Stimulated activated CD8-positive, alpha-beta memory T cell treated with anti-CD3 and anti-CD28 coated beads, Interleukin-7, amount 100 ng/mL, for 24 hours (primary cell): ENCODE results near the gene SH3PXD2B.

ENCODE experiments used
- DNase-seq: peaks from one replicate; pipeline ENCODE4 v3.0.0-alpha.2; 2020; ENCODE audit warnings: low read depth

Gene SH3PXD2B

DNA sequence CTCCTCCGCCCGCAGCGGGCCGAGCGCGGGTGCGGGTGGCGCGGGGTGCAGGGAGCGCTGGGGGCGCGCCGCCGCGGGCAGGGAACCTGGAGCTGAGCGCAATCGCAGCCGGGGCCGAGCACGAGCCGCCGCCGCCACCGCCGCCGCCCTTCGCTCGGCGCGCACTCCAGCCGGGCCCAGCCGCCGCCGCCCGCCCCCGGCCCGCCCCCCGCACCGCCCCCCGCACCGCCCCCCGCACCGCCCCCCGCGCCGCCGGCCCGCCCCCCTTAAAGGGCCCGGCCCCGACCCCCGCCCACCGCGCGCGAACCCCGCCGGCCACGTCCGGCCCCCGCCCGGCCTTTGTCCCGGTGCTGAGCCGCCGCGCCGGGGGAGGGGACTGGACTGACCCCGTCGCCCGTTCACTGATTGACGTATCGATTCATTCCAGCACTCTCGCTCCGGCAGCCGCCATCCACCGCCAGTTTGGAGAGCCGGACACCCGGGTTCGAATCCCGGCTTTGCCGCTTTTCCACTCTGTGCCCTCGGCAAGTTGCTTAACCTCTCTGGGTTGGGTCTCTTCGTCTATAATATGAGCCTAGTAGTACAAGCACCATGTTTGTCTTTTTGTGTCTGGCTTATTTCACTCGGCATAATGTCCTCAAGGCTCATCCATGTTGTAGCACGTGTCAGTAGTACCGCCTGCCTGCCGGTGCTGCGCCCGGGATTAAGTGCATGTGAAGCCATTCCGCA lies at the start of gene SH3PXD2B:
Gene SH3PXD2B, minus strand, starts transcription at position 168 of the 729 bp plus-strand sequence. CDS start 173 bp downstream, outside the sequence.
- DNase-seq: no peak

DNA sequence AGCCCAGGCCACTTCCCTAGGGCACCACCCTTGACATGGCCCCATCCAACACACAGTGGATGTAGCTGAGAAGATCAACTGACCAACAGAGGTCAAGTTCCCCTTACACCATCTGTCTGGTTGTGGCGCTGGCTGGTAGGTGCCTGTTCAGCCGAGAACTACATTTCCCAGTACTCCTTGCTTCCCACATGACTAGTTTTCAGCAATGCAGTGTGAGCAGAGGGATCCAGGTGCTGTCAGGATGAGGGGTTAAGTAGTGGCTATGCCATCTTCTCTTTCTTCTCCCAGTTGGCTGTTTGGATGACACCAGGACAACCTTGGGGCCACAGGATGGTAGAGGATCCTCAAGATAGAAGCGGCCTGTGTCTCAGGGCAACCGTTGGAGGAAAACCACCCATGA lies 48.6 kb upstream of the SH3PXD2B start:
- no peak for DNase-seq

DNA sequence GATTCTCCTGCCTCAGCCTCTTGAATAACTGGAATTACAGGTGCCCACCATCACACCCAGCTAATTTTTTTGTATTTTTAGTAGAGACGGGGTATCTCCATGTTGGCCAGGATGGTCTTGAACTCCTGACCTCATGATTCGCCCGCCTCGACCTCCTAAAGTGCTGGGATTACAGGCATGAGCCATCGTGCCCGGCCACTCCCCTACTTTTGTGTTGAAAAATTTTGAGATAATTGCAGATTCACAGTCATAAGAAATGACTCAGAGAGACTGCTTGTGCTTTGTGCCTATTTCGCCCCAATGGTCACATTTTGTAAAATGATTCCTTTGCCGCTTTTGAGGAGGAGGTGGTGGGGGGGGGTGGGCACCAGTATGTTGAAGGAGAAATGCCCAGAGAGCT lies 48.1 kb upstream of the SH3PXD2B start:
- DNase-seq: no peak

DNA sequence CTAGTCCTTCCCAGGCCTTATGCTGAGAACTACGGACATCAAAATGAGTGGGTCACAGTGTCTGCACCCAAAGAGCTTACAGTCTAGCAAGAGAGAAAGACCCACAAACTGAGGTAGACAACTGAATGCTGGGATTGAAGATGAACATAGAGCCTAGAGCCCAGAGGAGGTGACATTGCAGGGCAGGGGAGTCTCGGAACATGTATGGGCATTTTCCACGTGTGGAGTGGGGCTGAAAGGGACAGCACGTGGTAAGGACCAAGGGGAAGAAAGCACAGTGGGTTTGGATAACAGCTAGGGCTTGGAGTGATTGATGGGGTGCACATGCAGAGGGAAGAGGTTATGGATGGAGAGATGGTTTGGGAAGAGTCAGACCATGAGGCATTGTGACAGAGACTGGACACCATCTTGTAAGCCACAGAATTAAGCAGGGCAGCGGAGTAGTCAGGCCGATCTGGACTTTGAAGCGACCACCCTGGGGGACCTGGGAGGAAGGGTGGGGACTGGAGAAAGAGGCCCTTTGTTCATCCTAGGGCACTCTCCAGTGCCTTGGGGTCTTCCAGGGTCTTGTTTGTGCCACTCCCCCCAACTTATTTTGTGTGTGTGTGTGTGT lies 47.5 kb upstream of the SH3PXD2B start:
- DNase-seq: no peak

DNA sequence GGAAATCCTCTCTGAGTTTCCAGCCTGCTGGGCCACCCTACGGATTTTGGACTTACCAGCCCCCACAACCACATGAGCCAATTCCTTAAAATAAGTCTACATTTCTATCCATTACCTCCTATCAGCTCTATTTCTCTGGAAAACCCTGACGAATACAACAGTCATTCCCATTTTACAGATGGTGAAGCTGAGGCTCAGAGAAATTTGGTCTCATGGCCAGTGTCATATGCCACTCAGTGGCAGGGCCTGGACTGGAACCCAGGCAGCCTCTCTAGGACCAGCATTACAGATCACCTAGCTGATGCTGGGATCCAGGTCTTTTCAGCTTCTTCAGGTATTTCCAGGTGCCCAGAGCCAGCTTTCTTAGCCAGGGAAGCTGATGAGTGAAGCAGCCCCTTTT lies 45.0 kb upstream of the SH3PXD2B start:
- DNase-seq: no peak

DNA sequence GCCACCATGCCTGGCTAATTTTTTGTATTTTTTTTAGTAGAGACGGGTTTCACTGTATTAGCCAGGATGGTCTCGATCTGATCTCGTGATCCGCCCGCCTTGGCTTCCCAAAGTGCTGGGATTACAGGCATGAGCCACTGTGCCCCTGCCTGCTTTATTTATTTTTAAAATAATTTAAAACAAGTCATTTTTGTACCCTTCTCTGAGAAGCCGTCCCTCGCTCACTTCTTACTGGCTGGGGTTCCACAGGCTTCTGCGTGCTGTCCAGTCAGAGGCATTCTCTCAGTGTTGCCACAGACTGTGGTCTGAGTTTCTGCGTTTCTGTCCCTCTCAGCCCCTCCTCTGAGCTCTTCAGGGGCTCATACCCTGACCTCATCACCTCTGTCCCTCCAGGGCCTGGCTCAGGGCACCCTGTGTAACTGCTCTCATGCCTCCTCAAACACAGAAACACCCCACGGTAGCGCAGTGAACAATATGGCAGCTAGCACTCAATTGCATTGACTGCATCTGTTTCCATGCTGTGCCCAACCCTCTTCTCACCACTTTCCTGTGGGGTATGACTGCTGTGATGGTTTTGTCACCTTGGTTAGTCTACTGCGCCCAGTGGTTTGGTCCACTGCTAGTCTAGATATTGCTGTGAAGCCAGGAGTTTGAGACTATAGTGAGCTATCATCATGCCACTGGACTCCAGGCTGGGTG lies 44.3 kb upstream of the SH3PXD2B start:
- no peak for DNase-seq

DNA sequence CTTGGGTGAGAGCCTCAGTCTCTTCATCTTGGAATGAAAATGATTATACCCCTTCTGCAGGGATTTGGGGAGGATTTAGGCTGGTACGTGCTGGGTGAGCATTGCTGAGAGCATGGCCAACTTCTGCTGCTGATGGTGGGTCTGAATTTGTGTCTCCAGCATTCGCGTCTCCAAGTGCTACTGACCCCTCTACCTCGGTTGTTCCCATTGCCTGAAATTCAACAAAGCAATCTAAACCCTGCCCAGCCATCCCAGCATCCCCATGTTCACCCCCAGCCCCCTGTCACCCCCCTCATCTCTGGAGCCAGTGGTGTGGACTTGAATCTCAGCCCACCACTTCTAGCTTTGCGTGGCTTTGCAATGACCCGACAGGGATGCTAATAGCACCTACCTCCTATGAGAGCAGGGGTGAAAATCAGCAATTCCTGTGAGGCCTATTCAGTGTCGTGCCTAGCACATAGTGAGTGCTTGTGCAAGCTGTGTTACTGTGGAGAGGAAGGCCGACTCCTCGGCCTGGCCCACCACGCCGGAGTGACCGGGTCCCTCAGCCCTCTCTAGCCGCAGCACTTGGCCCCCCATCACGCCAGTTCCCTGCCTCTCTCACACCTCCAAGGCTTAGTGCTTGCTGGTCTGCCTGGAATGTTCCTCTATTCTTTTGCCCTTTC lies 43.4 kb upstream of the SH3PXD2B start:
- DNase-seq: no peak

DNA sequence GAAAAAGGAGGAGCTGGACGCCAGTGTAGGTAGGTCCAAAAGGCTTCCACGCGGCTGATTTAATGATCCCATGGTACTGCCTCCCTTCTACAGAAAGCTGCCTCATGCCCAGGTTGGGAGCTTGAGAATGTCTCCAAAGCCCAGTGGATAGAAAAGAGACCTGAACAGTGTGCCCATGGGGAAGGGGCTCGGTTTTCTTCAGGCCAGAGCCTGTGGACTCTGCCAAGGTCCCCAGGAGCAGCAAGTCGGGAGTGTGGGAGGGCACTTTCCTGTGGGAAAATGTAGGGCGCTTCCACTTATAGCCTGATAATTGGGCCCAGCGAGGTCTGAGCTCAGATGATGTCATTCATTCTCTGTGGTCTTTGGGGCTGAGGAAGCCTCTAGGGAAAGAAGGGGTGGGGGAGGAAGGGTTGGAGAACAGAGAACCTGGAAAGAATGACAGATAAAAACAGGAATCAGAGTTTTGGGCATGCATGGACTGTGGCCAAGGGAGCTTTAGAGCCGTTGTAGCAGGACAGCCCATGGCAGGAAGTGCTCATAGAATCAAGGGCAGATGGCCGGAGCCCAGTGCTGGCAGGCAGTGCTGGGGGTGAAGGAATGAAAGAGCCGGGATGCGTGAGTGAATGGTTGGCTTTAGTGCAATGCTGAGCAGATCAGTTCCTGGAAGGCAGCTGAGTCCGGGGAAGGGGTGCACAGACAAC lies 42.5 kb upstream of the SH3PXD2B start:
- no peak for DNase-seq

DNA sequence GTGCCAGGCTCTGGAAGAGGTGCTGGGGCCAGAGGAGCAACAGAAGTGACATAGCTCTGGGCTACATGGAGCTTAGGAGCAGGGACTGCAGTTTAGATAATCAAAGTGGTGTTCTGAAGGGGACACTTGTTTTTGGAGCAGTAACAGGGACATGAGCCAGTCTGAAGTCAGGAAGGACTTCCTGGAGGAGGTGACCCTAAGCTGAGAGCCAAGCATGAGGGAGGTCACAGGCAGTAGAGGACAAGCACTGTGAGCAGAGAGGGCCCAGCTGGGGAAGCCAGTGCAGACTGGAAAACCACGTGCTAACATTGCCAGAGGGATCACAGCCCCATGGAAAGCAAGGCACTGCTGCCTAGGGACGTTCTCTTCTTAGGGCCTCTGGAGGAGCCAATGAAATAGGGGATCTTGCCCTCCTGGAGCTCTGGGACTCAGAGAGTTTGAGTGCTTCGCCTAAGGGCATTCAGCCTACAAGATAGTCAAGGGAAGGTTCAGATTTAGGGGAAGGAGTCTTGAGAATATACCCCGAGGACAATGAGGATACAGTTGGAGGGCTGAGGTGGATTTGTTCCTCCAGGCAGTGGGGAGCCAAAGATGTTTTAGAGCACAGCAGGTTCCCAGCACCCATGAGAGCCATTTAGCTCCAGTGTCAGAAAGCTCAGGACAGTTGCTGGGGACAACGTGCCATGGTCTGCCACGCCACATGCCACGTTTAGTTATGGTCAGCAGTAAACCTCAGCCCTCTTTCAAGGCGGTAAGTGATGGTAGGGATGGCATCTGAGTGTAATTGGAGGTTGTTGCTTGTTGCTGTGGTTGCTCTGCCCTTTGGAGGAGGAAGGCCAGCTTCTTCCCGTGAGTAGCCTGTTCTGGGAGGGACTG lies 40.5 kb upstream of the SH3PXD2B start:
- no peak for DNase-seq

DNA sequence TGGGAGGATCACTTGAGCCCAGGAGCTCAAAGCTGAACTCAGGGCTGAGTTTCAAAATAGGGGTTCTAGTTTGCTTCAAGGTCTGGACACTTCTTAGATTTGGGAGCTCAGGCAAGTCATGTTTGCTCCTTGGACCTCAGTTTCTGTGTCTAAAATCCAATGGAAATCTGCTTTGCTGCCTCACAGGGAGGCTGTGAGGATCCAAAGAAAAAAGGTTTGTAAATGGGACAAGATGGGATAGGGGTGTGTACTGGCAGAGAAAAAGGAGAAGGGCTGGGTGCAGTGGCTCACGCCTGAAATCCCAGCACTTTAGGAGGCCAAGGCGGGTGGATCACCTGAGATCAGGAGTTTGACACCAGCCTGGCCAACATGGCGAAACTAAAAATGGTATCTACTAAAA lies 39.6 kb upstream of the SH3PXD2B start:
- DNase-seq: no peak

DNA sequence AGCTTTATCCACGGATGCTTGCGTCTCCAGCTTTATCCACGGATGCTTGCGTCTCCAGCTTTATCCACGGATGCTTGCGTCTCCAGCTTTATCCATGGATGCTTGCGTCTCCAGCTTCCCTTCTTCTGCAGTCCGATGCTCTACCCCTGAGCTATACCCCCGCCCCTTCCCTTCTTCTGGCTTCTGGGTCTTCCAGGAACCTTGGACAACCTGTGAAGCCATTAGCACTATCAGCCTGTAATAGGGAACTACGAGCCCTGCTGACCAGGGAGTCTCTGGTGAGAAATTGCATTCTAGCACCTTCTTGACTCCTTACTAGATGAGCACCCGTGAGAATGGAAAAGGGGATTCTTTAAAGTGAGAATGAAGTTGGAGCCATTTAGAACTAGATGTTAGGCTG lies 39.1 kb upstream of the SH3PXD2B start:
- no peak for DNase-seq

DNA sequence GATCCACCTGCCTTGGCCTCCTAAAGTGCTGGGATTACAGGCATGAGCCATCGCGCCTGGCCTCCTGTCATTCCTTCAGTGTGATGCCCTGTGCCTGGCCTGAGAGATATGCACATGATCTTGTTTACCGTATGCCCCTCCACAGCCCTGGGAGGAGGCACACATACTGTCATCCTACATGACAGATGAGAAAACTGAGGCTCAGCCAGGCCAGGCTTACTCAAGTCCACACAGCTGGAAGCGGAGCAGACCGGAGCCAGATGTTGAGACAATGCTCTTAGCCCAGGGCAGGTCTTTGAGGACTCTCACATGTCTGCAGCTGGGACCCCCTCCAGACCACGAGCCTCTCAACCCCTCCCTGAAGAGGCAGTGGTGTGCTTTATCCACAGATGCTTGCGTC lies 38.7 kb upstream of the SH3PXD2B start:
- no peak for DNase-seq

DNA sequence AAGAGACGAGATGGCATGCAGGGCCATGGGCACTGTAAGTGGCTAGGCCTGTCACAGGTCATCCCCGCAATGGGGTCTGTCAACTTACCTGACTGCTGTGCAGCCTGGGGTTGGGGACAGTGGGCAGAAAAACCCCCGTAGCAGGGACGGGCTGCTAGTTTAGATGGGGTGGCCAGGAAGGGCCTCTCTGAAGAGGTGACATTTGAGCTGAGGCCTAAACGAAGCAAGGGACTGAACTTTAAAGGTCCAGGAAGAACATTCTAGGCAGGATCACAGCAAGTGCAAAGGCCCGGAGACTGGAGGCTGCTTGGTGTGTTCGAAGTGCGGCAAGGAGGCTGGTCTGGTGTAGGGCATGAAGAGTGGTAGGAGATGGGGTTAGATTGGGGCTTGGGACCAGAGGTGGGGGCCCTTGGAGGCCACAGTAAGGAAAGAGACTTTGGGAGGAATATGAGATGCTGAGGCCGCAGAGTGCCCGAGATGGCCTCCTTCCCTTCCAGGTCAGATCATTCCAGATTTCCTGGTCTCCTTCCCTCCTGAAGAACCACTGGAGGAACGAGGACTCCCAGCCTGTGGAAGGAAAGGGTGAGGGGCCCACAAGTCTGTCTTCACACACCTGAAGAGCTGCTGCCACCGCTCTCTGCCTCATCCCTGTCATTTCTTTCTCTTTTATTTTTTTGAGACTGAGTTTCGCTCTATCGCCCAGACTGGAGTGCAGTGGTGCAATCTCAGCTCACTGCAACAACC lies 37.9 kb upstream of the SH3PXD2B start:
- DNase-seq: no peak

DNA sequence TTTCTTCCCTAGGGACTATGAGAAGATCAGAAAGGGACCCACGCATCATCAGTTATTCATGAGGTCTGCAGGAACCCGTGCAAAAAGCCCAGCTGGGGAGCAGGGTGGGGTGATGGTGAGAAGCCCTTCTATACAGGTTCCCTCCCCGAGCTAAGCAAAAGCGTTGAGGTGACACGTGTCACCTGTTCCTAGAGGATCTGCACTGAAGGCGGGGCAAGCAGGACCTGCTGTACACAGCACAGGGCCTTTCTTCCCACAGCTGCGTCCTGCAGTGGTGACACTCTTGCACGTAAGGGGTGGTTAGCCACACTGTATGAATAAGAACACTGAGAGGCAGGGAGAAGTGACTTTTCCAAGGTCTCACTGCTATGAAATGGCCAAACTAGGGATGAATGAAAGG lies 37.2 kb upstream of the SH3PXD2B start:
- DNase-seq: no peak

DNA sequence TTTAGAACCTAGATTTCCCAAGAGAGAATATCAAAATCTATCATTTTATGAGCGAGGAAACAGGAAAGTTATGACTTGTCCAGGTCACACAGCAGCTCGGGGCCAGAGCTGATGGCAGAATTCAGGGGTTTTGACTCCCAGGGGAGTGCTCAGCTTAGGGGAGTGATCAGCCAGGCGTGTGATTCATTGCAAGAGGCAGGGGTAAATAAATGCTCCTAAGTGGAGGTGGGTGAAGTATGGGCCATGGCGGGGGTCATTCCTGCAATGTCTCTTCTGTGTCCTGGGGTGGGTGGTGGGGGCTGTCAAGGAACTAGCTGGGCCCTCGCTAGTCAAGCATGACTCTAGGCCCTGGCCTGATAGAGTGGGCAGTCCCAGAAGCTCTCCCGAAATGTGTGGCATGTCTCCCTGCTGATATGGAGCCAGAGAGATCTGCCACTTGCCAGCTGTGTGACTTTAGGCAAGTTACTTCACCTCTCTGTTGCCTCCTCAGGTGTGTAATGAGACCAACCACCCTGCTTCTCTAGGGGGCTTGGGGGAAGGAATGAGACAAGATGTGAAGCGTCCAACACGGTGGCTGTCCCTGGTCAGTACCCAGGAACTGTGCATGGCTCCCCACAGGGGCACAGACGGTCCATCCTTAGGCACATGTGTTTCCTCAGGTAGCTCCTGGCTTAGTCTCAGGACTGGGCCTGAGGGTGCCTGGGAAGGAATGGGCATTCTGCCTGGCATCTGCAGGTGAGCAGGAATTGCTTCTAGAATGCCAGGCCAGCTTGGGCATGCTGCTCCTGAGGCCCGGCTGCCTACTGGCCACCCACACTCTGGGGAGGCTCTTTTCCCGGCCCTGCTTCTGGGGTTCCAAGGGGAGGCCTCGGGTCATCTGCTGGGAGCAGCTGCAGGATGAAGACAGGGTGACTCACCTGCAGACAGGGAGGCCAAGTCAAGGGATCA lies 36.5 kb upstream of the SH3PXD2B start:
- no peak for DNase-seq

DNA sequence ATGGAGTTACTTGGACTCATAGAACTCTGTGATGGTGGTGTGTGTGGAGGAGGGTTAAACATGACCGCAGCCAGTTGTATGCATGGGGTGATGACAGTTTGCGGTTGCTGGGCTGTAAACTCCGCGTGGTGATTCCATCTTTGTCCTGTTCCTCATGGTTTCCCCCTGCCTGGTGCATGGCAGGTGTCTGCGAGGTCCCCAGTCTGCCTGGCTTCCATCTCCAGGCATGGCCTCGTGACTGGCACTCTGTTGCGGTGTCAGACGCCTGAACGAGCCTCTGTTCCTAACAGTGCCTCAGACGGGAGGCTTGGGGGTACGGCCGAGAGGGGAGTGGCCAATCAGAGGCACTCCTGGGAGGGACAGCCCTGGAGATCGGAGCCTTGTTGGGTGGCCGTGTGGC lies 33.9 kb upstream of the SH3PXD2B start:
- DNase-seq: no peak

DNA sequence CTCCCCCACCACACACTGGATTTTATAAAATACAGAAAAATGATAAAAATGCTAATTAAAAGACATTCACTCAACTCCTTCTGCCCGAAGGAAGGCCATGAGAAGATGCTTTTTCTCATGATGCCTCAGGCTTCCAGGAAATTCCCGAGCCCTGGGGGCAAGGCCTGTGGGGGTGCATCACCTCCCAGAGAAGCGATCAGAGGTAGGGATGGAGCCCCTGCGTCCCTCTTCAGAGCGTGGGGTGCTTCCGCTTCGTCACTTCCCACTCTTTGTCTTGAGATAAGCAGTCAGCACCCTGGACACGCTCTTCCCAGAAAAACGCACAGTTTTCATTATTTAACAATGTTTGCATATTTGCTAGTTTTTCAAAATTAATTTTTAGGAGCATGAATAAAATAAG lies 33.3 kb upstream of the SH3PXD2B start:
- no peak for DNase-seq

DNA sequence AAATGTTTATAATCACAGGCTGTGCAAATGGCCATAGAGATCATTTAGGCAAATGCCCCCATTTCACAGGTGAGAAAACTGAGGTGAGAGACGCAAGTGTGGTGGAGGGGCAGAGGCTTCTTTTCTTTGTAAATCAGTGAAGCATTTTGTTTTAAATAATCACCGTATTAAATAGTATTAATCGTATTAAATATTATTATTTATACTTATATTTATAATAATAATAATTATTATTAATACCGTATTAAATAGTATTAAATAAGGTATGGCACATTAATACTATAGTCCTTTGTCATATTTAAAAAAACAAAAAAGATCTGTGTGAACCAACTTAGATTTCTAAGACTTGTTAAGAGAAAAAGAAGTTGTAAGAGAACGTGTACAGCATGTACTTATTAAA lies 32.6 kb upstream of the SH3PXD2B start:
- no peak for DNase-seq

DNA sequence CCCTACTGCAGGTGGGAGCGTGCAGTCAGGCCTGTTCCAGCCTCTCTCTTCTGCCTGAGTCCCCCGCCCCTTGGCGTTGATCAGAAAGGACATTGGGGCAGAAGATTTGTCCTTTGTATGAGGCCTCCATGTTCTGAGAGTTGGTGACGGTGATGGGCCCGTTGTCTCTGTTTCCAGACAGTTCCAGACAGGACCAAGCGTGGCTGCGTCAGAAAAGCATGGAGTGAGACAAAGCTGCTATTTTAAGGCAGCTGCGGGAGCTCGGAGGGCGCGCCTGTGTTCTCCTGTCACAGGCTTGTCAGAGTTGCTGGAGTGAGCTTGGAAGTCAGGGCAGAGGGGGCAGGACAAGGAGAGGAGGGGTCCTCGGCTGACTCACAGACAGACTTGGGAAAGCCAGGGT lies 32.1 kb upstream of the SH3PXD2B start:
- DNase-seq: no peak
